ENCODE results near the gene PLA2G6.

DNA sequence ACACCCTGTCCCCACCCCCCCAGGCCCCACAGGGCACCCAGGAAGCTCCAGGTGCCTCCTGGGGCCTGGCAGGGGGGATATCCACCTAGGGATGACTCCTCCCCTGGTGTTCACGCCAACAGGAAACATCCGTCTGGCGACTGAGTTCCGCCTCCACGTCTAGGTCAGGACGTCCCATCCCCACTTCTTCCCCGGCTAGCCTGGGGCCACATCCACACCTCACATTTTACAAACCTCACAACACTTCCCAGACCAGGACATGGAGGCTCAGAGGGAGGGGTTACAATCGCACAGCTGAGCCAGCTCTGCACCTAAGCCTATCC is 41.1 kb upstream of the PLA2G6 start:
- TF ChIP-seq, protein P1, sequence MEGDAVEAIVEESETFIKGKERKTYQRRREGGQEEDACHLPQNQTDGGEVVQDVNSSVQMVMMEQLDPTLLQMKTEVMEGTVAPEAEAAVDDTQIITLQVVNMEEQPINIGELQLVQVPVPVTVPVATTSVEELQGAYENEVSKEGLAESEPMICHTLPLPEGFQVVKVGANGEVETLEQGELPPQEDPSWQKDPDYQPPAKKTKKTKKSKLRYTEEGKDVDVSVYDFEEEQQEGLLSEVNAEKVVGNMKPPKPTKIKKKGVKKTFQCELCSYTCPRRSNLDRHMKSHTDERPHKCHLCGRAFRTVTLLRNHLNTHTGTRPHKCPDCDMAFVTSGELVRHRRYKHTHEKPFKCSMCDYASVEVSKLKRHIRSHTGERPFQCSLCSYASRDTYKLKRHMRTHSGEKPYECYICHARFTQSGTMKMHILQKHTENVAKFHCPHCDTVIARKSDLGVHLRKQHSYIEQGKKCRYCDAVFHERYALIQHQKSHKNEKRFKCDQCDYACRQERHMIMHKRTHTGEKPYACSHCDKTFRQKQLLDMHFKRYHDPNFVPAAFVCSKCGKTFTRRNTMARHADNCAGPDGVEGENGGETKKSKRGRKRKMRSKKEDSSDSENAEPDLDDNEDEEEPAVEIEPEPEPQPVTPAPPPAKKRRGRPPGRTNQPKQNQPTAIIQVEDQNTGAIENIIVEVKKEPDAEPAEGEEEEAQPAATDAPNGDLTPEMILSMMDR (IDR thresholded peaks at IDR 0.05), result no peak
- TF ChIP-seq POLR2A (IDR thresholded peaks at IDR 0.05), result no peak
